ENCODE data around the gene SCO1. TPM values are rescaled to one million over a fixed set of nuclear protein-coding genes. Genes with fewer than 3 reads are reported as not detected.

Gene SCO1
- total and polyA plus RNA-seq, 4 donors: 18.0 to 33.2 (median 22.8) TPM

- no peak within 1 kb of the TSS for H3K27ac ChIP-seq (ENCODE audit: low read depth in 1 of 2, low read length in 2 of 2)
- H3K9ac ChIP-seq (ENCODE audit: low read depth in 1 of 2, low read length in 2 of 2): no peak within 1 kb of the TSS
- H3K9me3 ChIP-seq (ENCODE audit: control insufficient read depth in 4 of 4, low read length in 3 of 4): no peaks in the 10 kb centered on the region
- WGBS: 90% methylated on average over 15 of the region's 15 CpGs
- H3K36me3 ChIP-seq (ENCODE audit: control insufficient read depth in 4 of 4, insufficient read depth in 3 of 4, low read depth in 1 of 4, low read length in 3 of 4): no peaks in the 10 kb centered on the region
- DNase-seq (ENCODE audit: low spot score): no peak
- H3K27me3 ChIP-seq (ENCODE audit: control insufficient read depth in 4 of 4, insufficient read depth in 4 of 4, low read length in 3 of 4): no peaks in the 10 kb centered on the region
- TF ChIP-seq CTCF (IDR thresholded peaks at IDR 0.05; ENCODE audit: low read depth, low read length, missing input control): no peak
- TF ChIP-seq JUND (IDR thresholded peaks at IDR 0.05): no peak
- no peak for TF ChIP-seq ATF3 (IDR thresholded peaks at IDR 0.05)
- no peak for TF ChIP-seq GABPA (IDR thresholded peaks at IDR 0.05 in 1 of 2, conservative IDR thresholded peaks at IDR 0.05 in 1 of 2)
- no peak for TF ChIP-seq NR2F2 (IDR thresholded peaks at IDR 0.05)
- no peak for TF ChIP-seq HNF4G (IDR thresholded peaks at IDR 0.05)
- no peak for TF ChIP-seq HNF4A (conservative IDR thresholded peaks at IDR 0.05)
- TF ChIP-seq FOXA1 (IDR thresholded peaks at IDR 0.05): no peak
- TF ChIP-seq SP1 (IDR thresholded peaks at IDR 0.05): no peak
- no peak within 1 kb of the TSS for H3K4me3 ChIP-seq (ENCODE audit: low read depth in 1 of 3, low read length in 3 of 3)
- no peaks in the 10 kb centered on the region for H3K4me1 ChIP-seq (ENCODE audit: control insufficient read depth in 4 of 4, insufficient read depth in 4 of 4, low read length in 3 of 4)
Measured at GRCh38 chr17:10657148-10657547, 40.2 kb downstream of the SCO1 start, which contains the start of gene MYH3. MYH3 (minus strand) TSS chr17:10657309; CDS start chr17:10655064, 2,245 bp downstream.

GRCh38 chr17:10653987-10654386 is 43.3 kb downstream of the SCO1 start:
- 91% methylated on average over 5 of the region's 5 CpGs for WGBS

More at GRCh38 chr17:10653987-10654386, 43.3 kb downstream of the SCO1 start:
- no peak for DNase-seq (ENCODE audit: low spot score)
- Histone ChIP-seq H3K4me1 (ENCODE audit: control insufficient read depth in 4 of 4, insufficient read depth in 4 of 4, low read length in 3 of 4) (no peaks in the 10 kb centered on the region), H3K9ac (ENCODE audit: low read depth in 1 of 2, low read length in 2 of 2) (no peak overlapping the region), H3K36me3 (ENCODE audit: control insufficient read depth in 4 of 4, insufficient read depth in 3 of 4, low read depth in 1 of 4, low read length in 3 of 4) (peaks cover 0 to 4% (median under 1%) of the 10 kb centered on the region in 4 donors), H3K4me3 (ENCODE audit: low read depth in 1 of 3, low read length in 3 of 3) (no peak overlapping the region), H3K9me3 (ENCODE audit: control insufficient read depth in 4 of 4, low read length in 3 of 4) (no peaks in the 10 kb centered on the region), H3K27me3 (ENCODE audit: control insufficient read depth in 4 of 4, insufficient read depth in 4 of 4, low read length in 3 of 4) (no peaks in the 10 kb centered on the region), H3K27ac (ENCODE audit: low read depth in 1 of 2, low read length in 2 of 2) (no peak overlapping the region)
- TF ChIP-seq TAF1 (conservative IDR thresholded peaks at IDR 0.05) (no peak), ZBTB33 (IDR thresholded peaks at IDR 0.05) (no peak), EGR1 (IDR thresholded peaks at IDR 0.05; ENCODE audit: low read depth in 2 of 2) (no peak), REST (IDR thresholded peaks at IDR 0.05) (no peak)
